ENCODE results near the gene SHANK2. TPM values are rescaled to one million over a fixed set of nuclear protein-coding genes. Genes with fewer than 3 reads are reported as not detected.

The SHANK2 gene
- polyA plus RNA-seq, 4 donors = 2.2 to 15.3 (median 3.8) TPM

DNA sequence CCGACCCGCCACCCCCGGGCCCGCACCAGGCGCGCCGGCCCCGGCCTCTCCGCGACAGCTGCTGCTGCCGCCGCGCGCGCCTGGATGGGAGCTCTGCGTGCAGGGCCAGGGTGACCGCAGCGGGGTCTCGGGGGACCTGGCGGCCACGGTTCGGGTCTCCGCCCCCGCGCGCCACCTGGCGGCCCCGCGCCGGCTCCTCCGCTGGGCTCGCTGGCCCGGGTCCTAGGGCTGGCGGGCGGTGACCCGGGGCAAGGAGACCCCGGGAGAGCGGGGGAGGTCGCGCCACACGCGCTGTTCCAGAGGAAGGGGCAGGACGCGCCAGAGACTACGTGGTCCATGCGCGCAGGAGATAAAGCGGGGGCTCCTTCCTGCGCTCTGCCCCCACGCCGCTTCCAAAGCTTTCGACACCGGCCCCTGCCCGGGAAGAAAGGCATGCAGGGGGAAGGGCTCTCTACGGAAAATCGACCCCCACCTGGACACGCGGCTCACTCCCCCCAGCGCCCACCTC is 562 bp downstream of the SHANK2 start:
- H3K27me3 ChIP-seq (ENCODE audit: control insufficient read depth in 3 of 3, insufficient read depth in 3 of 3, low read length in 3 of 3) = peaks cover 0 to 6% (median 5%) of the 10 kb centered on the region in 3 donors
- peak overlapping the region; percentile 74 to 89 (median 76) for H3K27ac ChIP-seq (ENCODE audit: low read depth in 1 of 3, low read length in 2 of 3)
- H3K36me3 ChIP-seq (ENCODE audit: control insufficient read depth in 3 of 3, insufficient read depth in 2 of 3, low read depth in 1 of 3, low read length in 3 of 3) = peaks cover 0 to 16% (median 0%) of the 10 kb centered on the region in 3 donors
- peak; percentile 28 to 82 for DNase-seq
- 1 to 5% (median 1%) methylated on average over 43 to 59 of the region's 59 CpGs for WGBS, 3 donors
- H3K9me3 ChIP-seq (ENCODE audit: control insufficient read depth in 2 of 2, insufficient read depth in 1 of 2, low read depth in 1 of 2, low read length in 1 of 2) = no peaks in the 10 kb centered on the region
- H3K4me1 ChIP-seq (ENCODE audit: control insufficient read depth in 3 of 3, insufficient read depth in 2 of 3, low read depth in 1 of 3, low read length in 2 of 3) = peaks cover 0 to 22% (median 0%) of the 10 kb centered on the region in 3 donors
- FAIRE-seq = no peak
- H3K4me3 ChIP-seq (ENCODE audit: low read depth in 1 of 3, low read length in 3 of 3) = peak overlapping the region; percentile 56 to 80 (median 80)

DNA sequence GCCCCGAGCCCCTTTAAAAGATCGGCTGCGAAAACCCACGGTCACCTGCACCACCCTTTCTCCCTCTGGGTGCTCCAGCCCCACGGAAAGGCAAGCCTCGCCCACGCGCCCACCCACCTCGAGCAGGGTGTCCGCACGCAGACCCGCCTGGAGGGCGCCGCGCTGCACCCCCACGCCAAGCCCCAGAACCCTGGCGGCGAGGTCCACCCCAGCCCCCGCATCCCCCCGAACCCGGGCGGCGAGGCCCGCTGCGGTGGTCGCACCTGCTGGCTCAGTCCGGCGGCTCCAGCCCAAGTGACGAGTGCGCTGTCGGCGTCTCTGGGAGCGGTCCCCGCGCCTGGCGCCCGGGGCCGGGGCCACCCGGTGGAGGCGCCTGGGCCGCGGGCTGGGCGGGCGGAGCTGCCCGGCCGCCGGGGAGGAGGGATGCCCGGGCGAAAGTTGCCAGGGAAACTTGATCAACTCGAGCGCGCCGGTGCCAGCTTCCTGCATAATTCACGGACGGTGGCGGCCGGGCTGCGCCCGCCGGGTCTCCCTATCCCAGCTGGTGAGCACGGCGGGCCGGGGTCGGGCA is 1.1 kb downstream of the SHANK2 start:
- whole genome bisulfite sequencing, 3 donors = 1 to 3% (median 3%) methylated on average over 42 to 64 of the region's 64 CpGs
- Histone ChIP-seq H3K4me1 (ENCODE audit: control insufficient read depth in 3 of 3, insufficient read depth in 2 of 3, low read depth in 1 of 3, low read length in 2 of 3) (peaks cover 0 to 22% (median 0%) of the 10 kb centered on the region in 3 donors), H3K27me3 (ENCODE audit: control insufficient read depth in 3 of 3, insufficient read depth in 3 of 3, low read length in 3 of 3) (peaks cover 0 to 5% (median 5%) of the 10 kb centered on the region in 3 donors), H3K4me3 (ENCODE audit: low read depth in 1 of 3, low read length in 3 of 3) (peak overlapping the region; percentile 56 to 80 (median 80)), H3K27ac (ENCODE audit: low read depth in 1 of 3, low read length in 2 of 3) (no peak overlapping the region), H3K9me3 (ENCODE audit: control insufficient read depth in 2 of 2, insufficient read depth in 1 of 2, low read depth in 1 of 2, low read length in 1 of 2) (no peaks in the 10 kb centered on the region), H3K36me3 (ENCODE audit: control insufficient read depth in 3 of 3, insufficient read depth in 2 of 3, low read depth in 1 of 3, low read length in 3 of 3) (peaks cover 0 to 16% (median 0%) of the 10 kb centered on the region in 3 donors)
- FAIRE-seq = no peak
- DNase-seq = peak in 1 of 2 donors; percentile 55

DNA sequence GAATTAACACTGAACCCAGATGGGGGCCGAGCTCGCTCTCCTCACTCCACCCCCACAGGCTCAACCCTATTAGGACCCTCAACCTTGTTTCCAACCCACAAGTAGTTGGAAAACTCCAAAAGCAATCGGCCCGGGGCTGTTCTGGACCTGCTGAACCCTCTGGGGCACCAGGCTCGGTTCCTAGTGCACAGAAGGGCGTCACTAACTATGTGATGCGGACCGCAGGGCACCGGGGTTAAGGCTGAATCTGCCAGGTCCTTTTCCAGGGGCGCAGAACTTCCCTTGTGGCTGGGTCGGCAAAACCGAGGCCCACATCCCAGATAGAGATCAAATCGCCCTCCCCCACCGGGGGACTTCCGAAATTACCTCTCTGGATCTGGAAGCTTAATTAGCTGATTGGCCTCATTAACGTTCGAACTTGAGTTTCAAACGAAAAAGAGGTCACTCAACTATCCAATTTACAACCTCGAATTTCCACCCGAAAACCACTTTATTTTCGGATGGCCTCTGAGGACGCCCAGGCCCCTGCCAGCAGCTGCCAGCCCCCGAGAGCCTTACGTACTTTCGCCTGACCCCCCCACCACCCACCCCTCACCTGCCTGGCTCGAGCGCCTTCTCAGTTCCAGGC is 1.7 kb downstream of the SHANK2 start:
- Histone ChIP-seq H3K9me3 (ENCODE audit: control insufficient read depth in 2 of 2, insufficient read depth in 1 of 2, low read depth in 1 of 2, low read length in 1 of 2) (no peaks in the 10 kb centered on the region), H3K27ac (ENCODE audit: low read depth in 1 of 3, low read length in 2 of 3) (no peak overlapping the region), H3K36me3 (ENCODE audit: control insufficient read depth in 3 of 3, insufficient read depth in 2 of 3, low read depth in 1 of 3, low read length in 3 of 3) (peaks cover 0 to 17% (median 0%) of the 10 kb centered on the region in 3 donors), H3K4me3 (ENCODE audit: low read depth in 1 of 3, low read length in 3 of 3) (peak overlapping the region in 2 of 3 donors; percentile 42 to 80), H3K27me3 (ENCODE audit: control insufficient read depth in 3 of 3, insufficient read depth in 3 of 3, low read length in 3 of 3) (peaks cover 0 to 8% (median 5%) of the 10 kb centered on the region in 3 donors), H3K4me1 (ENCODE audit: control insufficient read depth in 3 of 3, insufficient read depth in 2 of 3, low read depth in 1 of 3, low read length in 2 of 3) (peaks cover 0 to 19% (median 0%) of the 10 kb centered on the region in 3 donors)
- FAIRE-seq = no peak
- 15 to 27% (median 21%) methylated on average over 27 of the region's 27 CpGs for WGBS, 3 donors
- DNase-seq = peak in 1 of 2 donors; percentile 25

DNA sequence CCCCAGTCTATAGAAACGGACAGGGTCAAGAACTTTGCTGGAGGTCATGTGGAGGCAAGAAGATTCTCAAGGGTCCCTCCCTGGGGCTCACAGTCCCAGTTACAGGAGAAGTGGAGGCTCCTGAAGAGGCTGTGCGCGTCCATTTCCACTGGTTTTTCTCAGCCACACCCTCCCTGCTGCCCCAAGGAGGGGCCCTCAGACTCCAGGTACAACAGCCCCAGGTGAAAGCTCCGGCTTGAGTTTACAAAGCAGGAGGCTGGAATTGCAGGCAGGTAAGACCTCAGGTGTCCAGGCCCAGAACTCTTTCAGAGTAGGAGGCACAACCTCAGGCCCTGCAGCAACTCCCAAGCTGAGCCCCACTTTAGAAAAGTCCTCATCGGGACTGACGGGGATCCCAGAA is 3.1 kb downstream of the SHANK2 start:
- no peak for FAIRE-seq
- H3K4me3 ChIP-seq (ENCODE audit: low read depth in 1 of 3, low read length in 3 of 3) = no peak overlapping the region
- peak in 1 of 2 donors; percentile 40 for DNase-seq
- H3K4me1 ChIP-seq (ENCODE audit: control insufficient read depth in 3 of 3, insufficient read depth in 2 of 3, low read depth in 1 of 3, low read length in 2 of 3) = peaks cover 0 to 18% (median 0%) of the 10 kb centered on the region in 3 donors
- no peak overlapping the region for H3K27ac ChIP-seq (ENCODE audit: low read depth in 1 of 3, low read length in 2 of 3)
- WGBS, 3 donors = 73 to 78% (median 73%) methylated on average over 6 of the region's 6 CpGs
- H3K9me3 ChIP-seq (ENCODE audit: control insufficient read depth in 2 of 2, insufficient read depth in 1 of 2, low read depth in 1 of 2, low read length in 1 of 2) = no peaks in the 10 kb centered on the region
- H3K27me3 ChIP-seq (ENCODE audit: control insufficient read depth in 3 of 3, insufficient read depth in 3 of 3, low read length in 3 of 3) = peaks cover 0 to 8% (median 5%) of the 10 kb centered on the region in 3 donors
- H3K36me3 ChIP-seq (ENCODE audit: control insufficient read depth in 3 of 3, insufficient read depth in 2 of 3, low read depth in 1 of 3, low read length in 3 of 3) = peaks cover 0 to 19% (median 0%) of the 10 kb centered on the region in 3 donors

DNA sequence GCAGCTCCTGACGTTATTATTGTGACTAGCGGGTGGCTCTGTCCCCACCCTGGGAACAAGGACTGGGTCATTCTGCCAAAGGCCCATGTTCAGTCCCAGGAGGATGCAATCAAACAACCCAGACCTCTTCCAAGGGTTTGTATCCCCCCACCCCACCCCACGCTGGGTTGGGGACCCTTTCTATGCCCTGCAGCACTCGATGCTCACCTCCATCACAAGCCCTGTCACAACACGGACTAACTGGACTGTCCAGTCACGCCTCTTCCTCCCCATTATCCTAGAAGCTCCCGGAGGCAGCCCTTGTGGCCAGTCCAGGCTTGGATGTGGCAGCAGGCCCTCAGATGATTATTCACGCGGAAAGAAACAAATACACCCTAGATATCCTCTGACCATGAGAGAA is 3.7 kb downstream of the SHANK2 start:
- FAIRE-seq (no peak), DNase-seq (no peak)
- H3K27me3 ChIP-seq (ENCODE audit: control insufficient read depth in 3 of 3, insufficient read depth in 3 of 3, low read length in 3 of 3) = peaks cover 0 to 8% (median 5%) of the 10 kb centered on the region in 3 donors
- H3K9me3 ChIP-seq (ENCODE audit: control insufficient read depth in 2 of 2, insufficient read depth in 1 of 2, low read depth in 1 of 2, low read length in 1 of 2) = no peaks in the 10 kb centered on the region
- H3K4me1 ChIP-seq (ENCODE audit: control insufficient read depth in 3 of 3, insufficient read depth in 2 of 3, low read depth in 1 of 3, low read length in 2 of 3) = peaks cover 0 to 11% (median 0%) of the 10 kb centered on the region in 3 donors
- peaks cover 0 to 19% (median 0%) of the 10 kb centered on the region in 3 donors for H3K36me3 ChIP-seq (ENCODE audit: control insufficient read depth in 3 of 3, insufficient read depth in 2 of 3, low read depth in 1 of 3, low read length in 3 of 3)
- no peak overlapping the region for H3K4me3 ChIP-seq (ENCODE audit: low read depth in 1 of 3, low read length in 3 of 3)
- no peak overlapping the region for H3K27ac ChIP-seq (ENCODE audit: low read depth in 1 of 3, low read length in 2 of 3)
- WGBS, 3 donors = 76 to 84% (median 79%) methylated on average over 9 of the region's 9 CpGs

DNA sequence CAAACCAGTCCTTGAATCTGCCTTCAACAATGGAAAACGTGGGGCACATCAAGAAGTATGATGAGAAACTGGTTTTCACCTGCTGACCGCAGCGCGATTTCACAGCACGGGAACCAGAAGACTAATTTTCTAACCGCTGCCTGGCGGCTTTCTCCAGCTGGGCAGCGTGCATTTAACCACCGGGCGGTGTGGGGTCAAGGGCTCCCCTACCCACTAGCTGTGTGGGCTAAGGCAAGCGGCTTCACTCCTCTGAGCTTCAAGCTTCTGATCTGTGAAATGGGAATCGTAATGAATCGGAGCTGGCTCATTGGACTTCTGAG is 4.2 kb downstream of the SHANK2 start:
- DNase-seq = no peak
- Histone ChIP-seq H3K4me1 (ENCODE audit: control insufficient read depth in 3 of 3, insufficient read depth in 2 of 3, low read depth in 1 of 3, low read length in 2 of 3) (peaks cover 0 to 10% (median 0%) of the 10 kb centered on the region in 3 donors), H3K9me3 (ENCODE audit: control insufficient read depth in 2 of 2, insufficient read depth in 1 of 2, low read depth in 1 of 2, low read length in 1 of 2) (no peaks in the 10 kb centered on the region), H3K36me3 (ENCODE audit: control insufficient read depth in 3 of 3, insufficient read depth in 2 of 3, low read depth in 1 of 3, low read length in 3 of 3) (peaks cover 0 to 19% (median 0%) of the 10 kb centered on the region in 3 donors), H3K4me3 (ENCODE audit: low read depth in 1 of 3, low read length in 3 of 3) (no peak overlapping the region), H3K27ac (ENCODE audit: low read depth in 1 of 3, low read length in 2 of 3) (no peak overlapping the region), H3K27me3 (ENCODE audit: control insufficient read depth in 3 of 3, insufficient read depth in 3 of 3, low read length in 3 of 3) (peaks cover 0 to 6% (median 5%) of the 10 kb centered on the region in 3 donors)
- FAIRE-seq = no peak
- WGBS, 3 donors = 92 to 93% (median 93%) methylated on average over 13 of the region's 13 CpGs

DNA sequence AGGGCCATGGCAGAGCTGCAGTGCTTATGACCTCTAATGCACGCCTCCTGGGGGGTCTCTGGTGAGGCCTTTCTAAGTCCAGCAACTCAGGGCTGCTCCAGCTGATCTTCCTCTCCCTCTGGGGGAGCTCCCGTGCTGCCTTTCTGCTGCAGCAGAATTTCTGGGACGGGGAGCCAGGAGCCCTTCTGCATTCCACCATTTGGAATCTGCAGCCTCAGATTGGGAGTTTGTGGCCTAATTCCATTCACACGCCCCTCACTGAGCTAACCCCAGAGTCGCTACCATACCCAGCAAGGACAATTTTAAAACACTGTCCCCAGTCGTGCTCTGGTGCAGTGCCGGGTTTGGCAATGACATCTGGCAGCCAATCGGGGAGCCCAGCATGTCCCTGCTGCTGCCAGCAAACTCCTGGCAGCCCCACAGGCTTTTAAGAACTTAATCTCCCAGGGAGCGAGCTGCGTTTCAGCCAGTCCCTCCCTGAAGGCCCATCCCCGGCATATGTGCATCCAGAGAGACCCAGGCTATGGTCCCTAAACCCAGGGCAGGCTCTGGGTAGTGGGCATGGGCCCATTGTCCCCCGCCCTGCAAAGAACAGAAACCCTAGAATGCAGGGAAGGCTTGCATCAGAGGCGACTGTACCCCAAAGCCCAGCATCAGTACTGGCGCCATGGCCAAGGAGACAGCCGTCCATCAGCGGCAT is 4.7 kb downstream of the SHANK2 start:
- H3K4me1 ChIP-seq (ENCODE audit: control insufficient read depth in 3 of 3, insufficient read depth in 2 of 3, low read depth in 1 of 3, low read length in 2 of 3) = peaks cover 0 to 9% (median 0%) of the 10 kb centered on the region in 3 donors
- no peak for DNase-seq
- 59 to 76% (median 64%) methylated on average over 16 of the region's 16 CpGs for WGBS, 3 donors
- no peak overlapping the region for H3K4me3 ChIP-seq (ENCODE audit: low read depth in 1 of 3, low read length in 3 of 3)
- peaks cover 0 to 19% (median 0%) of the 10 kb centered on the region in 3 donors for H3K36me3 ChIP-seq (ENCODE audit: control insufficient read depth in 3 of 3, insufficient read depth in 2 of 3, low read depth in 1 of 3, low read length in 3 of 3)
- no peaks in the 10 kb centered on the region for H3K9me3 ChIP-seq (ENCODE audit: control insufficient read depth in 2 of 2, insufficient read depth in 1 of 2, low read depth in 1 of 2, low read length in 1 of 2)
- H3K27me3 ChIP-seq (ENCODE audit: control insufficient read depth in 3 of 3, insufficient read depth in 3 of 3, low read length in 3 of 3) = peaks cover 0 to 5% (median 3%) of the 10 kb centered on the region in 3 donors
- H3K27ac ChIP-seq (ENCODE audit: low read depth in 1 of 3, low read length in 2 of 3) = no peak overlapping the region
- FAIRE-seq = no peak

DNA sequence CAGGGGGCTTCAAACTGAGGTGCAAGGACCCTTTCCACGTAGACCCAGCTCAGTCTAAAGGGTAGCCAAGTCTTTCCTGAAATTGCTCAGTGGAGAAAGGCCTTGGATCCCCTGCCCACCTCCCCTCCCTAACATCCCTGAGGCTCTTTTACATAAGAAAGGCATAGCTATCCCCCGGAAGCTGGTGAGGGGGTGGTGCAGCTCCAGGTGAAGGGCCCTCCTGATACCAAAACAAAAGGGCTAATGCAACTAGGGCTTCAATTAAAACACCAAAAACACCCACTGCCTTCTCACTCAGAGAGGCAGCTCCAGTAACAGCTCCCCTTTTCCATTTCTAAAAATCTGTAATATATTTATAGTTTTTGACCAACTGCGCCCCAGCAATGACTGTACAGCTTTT is 5.8 kb downstream of the SHANK2 start:
- H3K4me1 ChIP-seq (ENCODE audit: control insufficient read depth in 3 of 3, insufficient read depth in 2 of 3, low read depth in 1 of 3, low read length in 2 of 3) = peaks cover 0 to 15% (median 0%) of the 10 kb centered on the region in 3 donors
- no peak for FAIRE-seq
- H3K36me3 ChIP-seq (ENCODE audit: control insufficient read depth in 3 of 3, insufficient read depth in 2 of 3, low read depth in 1 of 3, low read length in 3 of 3) = peaks cover 0 to 19% (median 0%) of the 10 kb centered on the region in 3 donors
- DNase-seq = no peak
- H3K27me3 ChIP-seq (ENCODE audit: control insufficient read depth in 3 of 3, insufficient read depth in 3 of 3, low read length in 3 of 3) = peaks cover 0 to 5% (median 3%) of the 10 kb centered on the region in 3 donors
- no peak overlapping the region for H3K27ac ChIP-seq (ENCODE audit: low read depth in 1 of 3, low read length in 2 of 3)
- no peaks in the 10 kb centered on the region for H3K9me3 ChIP-seq (ENCODE audit: control insufficient read depth in 2 of 2, insufficient read depth in 1 of 2, low read depth in 1 of 2, low read length in 1 of 2)
- no peak overlapping the region for H3K4me3 ChIP-seq (ENCODE audit: low read depth in 1 of 3, low read length in 3 of 3)
- WGBS, 3 donors = 53 to 87% (median 83%) methylated on average over 3 of the region's 3 CpGs
